Measurements from ENCODE around the gene NCKAP5.

Gene NCKAP5

GRCh38 chr2:133525613-133526529 is 42.4 kb downstream of the NCKAP5 start:
- Histone ChIP-seq H4K8ac (ENCODE audit: low read depth, low read length) (no peak overlapping the region), H3K4me1 (ENCODE audit: control insufficient read depth in 1 of 2, insufficient read depth in 2 of 2, low read length in 2 of 2) (no peaks in the 10 kb centered on the region), H2BK5ac (ENCODE audit: low read depth, low read length, poor library complexity) (no peak overlapping the region), H3K14ac (ENCODE audit: low read length) (no peak overlapping the region), H4K12ac (ENCODE audit: low read depth, low read length) (no peak overlapping the region), H3K27me3 (ENCODE audit: insufficient read depth, low read length) (no peaks in the 10 kb centered on the region), H3K4ac (ENCODE audit: low read depth, low read length) (no peak overlapping the region), H2AK5ac (ENCODE audit: low read length) (no peak overlapping the region), H3K23ac (ENCODE audit: low read length) (no peak overlapping the region), H3K4me2 (ENCODE audit: low read length) (no peak overlapping the region), H2AFZ (ENCODE audit: insufficient read depth, low read length, poor library complexity) (no peak overlapping the region), H3K79me1 (ENCODE audit: low read length) (no peaks in the 10 kb centered on the region), H3K27ac (ENCODE audit: low read depth, low read length) (no peak overlapping the region), H3K4me3 (ENCODE audit: low read depth, low read length) (no peak overlapping the region), H3K18ac (ENCODE audit: low read length) (no peak overlapping the region), H4K91ac (ENCODE audit: low read depth, low read length) (no peak overlapping the region), H3K9ac (ENCODE audit: low read length) (no peak overlapping the region), H3K79me2 (ENCODE audit: control insufficient read depth, insufficient read depth, low read length, poor library complexity) (no peaks in the 10 kb centered on the region), H3K9me3 (ENCODE audit: insufficient read depth, low read depth, low read length) (no peaks in the 10 kb centered on the region), H2BK120ac (ENCODE audit: insufficient read depth, low read length, poor library complexity) (no peak overlapping the region), H3K36me3 (ENCODE audit: control insufficient read depth in 1 of 2, insufficient read depth in 2 of 2, low read length in 2 of 2) (no peaks in the 10 kb centered on the region), H2BK12ac (ENCODE audit: low read length) (no peak overlapping the region)
- DNase-seq: no peak
- no CpG with 5 or more reads among the region's 5 CpGs for WGBS (ENCODE audit: extremely low coverage, insufficient coverage, insufficient read length)

- H3K9ac ChIP-seq (ENCODE audit: low read length): no peak overlapping the region
- H2BK12ac ChIP-seq (ENCODE audit: low read length): no peak overlapping the region
- DNase-seq: no peak
- no peaks in the 10 kb centered on the region for H3K36me3 ChIP-seq (ENCODE audit: control insufficient read depth in 1 of 2, insufficient read depth in 2 of 2, low read length in 2 of 2)
- no peak overlapping the region for H3K4me2 ChIP-seq (ENCODE audit: low read length)
- no peak overlapping the region for H2AK5ac ChIP-seq (ENCODE audit: low read length)
- no peak overlapping the region for H3K14ac ChIP-seq (ENCODE audit: low read length)
- H3K4me1 ChIP-seq (ENCODE audit: control insufficient read depth in 1 of 2, insufficient read depth in 2 of 2, low read length in 2 of 2): no peaks in the 10 kb centered on the region
- no peak overlapping the region for H2BK5ac ChIP-seq (ENCODE audit: low read depth, low read length, poor library complexity)
- no peak overlapping the region for H3K4ac ChIP-seq (ENCODE audit: low read depth, low read length)
- no peak overlapping the region for H3K27ac ChIP-seq (ENCODE audit: low read depth, low read length)
- H3K4me3 ChIP-seq (ENCODE audit: low read depth, low read length): no peak overlapping the region
- no peak overlapping the region for H4K8ac ChIP-seq (ENCODE audit: low read depth, low read length)
- H3K27me3 ChIP-seq (ENCODE audit: insufficient read depth, low read length): no peaks in the 10 kb centered on the region
- H3K79me1 ChIP-seq (ENCODE audit: low read length): no peaks in the 10 kb centered on the region
- H4K12ac ChIP-seq (ENCODE audit: low read depth, low read length): no peak overlapping the region
- H3K18ac ChIP-seq (ENCODE audit: low read length): no peak overlapping the region
- H3K23ac ChIP-seq (ENCODE audit: low read length): no peak overlapping the region
- H3K79me2 ChIP-seq (ENCODE audit: control insufficient read depth, insufficient read depth, low read length, poor library complexity): no peaks in the 10 kb centered on the region
- H2AFZ ChIP-seq (ENCODE audit: insufficient read depth, low read length, poor library complexity): no peak overlapping the region
- H2BK120ac ChIP-seq (ENCODE audit: insufficient read depth, low read length, poor library complexity): no peak overlapping the region
- WGBS (ENCODE audit: extremely low coverage, insufficient coverage, insufficient read length): no CpG with 5 or more reads among the region's 2 CpGs
- no peak overlapping the region for H4K91ac ChIP-seq (ENCODE audit: low read depth, low read length)
- no peaks in the 10 kb centered on the region for H3K9me3 ChIP-seq (ENCODE audit: insufficient read depth, low read depth, low read length)
Measured at GRCh38 chr2:133525090-133525489, 43.2 kb downstream of the NCKAP5 start.

DNA sequence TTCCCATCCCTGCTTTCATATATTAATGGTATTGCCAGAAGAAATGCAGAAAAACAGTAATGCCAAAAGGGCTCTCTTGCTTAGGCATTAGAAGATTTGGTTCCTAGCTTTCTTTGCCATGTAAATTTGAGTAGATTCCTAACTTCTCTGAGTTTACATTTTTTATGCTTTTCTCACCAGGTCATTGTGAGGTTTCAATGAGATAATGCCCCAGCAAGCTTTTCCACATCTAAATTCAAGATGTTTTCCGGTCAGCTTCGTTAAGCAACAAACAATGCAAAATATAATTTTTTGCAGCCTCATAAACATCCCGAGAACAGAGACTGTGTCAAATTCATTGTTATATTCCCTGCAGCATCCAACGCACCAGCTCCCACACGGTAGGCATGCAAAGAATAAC is 44.9 kb downstream of the NCKAP5 start:
- Histone ChIP-seq H3K9me3 (ENCODE audit: insufficient read depth, low read depth, low read length) (no peaks in the 10 kb centered on the region), H3K14ac (ENCODE audit: low read length) (no peak overlapping the region), H2AFZ (ENCODE audit: insufficient read depth, low read length, poor library complexity) (no peak overlapping the region), H3K23ac (ENCODE audit: low read length) (no peak overlapping the region), H2BK12ac (ENCODE audit: low read length) (no peak overlapping the region), H3K4me1 (ENCODE audit: control insufficient read depth in 1 of 2, insufficient read depth in 2 of 2, low read length in 2 of 2) (no peaks in the 10 kb centered on the region), H3K27ac (ENCODE audit: low read depth, low read length) (no peak overlapping the region), H2BK5ac (ENCODE audit: low read depth, low read length, poor library complexity) (no peak overlapping the region), H3K9ac (ENCODE audit: low read length) (no peak overlapping the region), H4K12ac (ENCODE audit: low read depth, low read length) (no peak overlapping the region), H4K8ac (ENCODE audit: low read depth, low read length) (no peak overlapping the region), H3K36me3 (ENCODE audit: control insufficient read depth in 1 of 2, insufficient read depth in 2 of 2, low read length in 2 of 2) (no peaks in the 10 kb centered on the region), H3K79me2 (ENCODE audit: control insufficient read depth, insufficient read depth, low read length, poor library complexity) (no peaks in the 10 kb centered on the region), H2BK120ac (ENCODE audit: insufficient read depth, low read length, poor library complexity) (no peak overlapping the region), H3K27me3 (ENCODE audit: insufficient read depth, low read length) (peaks cover 3% of the 10 kb centered on the region), H3K18ac (ENCODE audit: low read length) (no peak overlapping the region), H2AK5ac (ENCODE audit: low read length) (no peak overlapping the region), H3K79me1 (ENCODE audit: low read length) (no peaks in the 10 kb centered on the region), H4K91ac (ENCODE audit: low read depth, low read length) (no peak overlapping the region), H3K4me2 (ENCODE audit: low read length) (no peak overlapping the region), H3K4ac (ENCODE audit: low read depth, low read length) (no peak overlapping the region), H3K4me3 (ENCODE audit: low read depth, low read length) (no peak overlapping the region)
- no CpG with 5 or more reads among the region's 5 CpGs for WGBS (ENCODE audit: extremely low coverage, insufficient coverage, insufficient read length)
- no peak for DNase-seq

- Histone ChIP-seq H3K79me1 (ENCODE audit: low read length) (no peaks in the 10 kb centered on the region), H4K12ac (ENCODE audit: low read depth, low read length) (no peak overlapping the region), H3K4me1 (ENCODE audit: control insufficient read depth in 1 of 2, insufficient read depth in 2 of 2, low read length in 2 of 2) (no peaks in the 10 kb centered on the region), H3K4me3 (ENCODE audit: low read depth, low read length) (no peak overlapping the region), H2BK120ac (ENCODE audit: insufficient read depth, low read length, poor library complexity) (no peak overlapping the region), H2AFZ (ENCODE audit: insufficient read depth, low read length, poor library complexity) (no peak overlapping the region), H3K79me2 (ENCODE audit: control insufficient read depth, insufficient read depth, low read length, poor library complexity) (no peaks in the 10 kb centered on the region), H3K36me3 (ENCODE audit: control insufficient read depth in 1 of 2, insufficient read depth in 2 of 2, low read length in 2 of 2) (no peaks in the 10 kb centered on the region), H2BK5ac (ENCODE audit: low read depth, low read length, poor library complexity) (no peak overlapping the region), H3K27ac (ENCODE audit: low read depth, low read length) (no peak overlapping the region), H4K91ac (ENCODE audit: low read depth, low read length) (no peak overlapping the region), H4K8ac (ENCODE audit: low read depth, low read length) (no peak overlapping the region), H3K14ac (ENCODE audit: low read length) (no peak overlapping the region), H2AK5ac (ENCODE audit: low read length) (no peak overlapping the region), H3K18ac (ENCODE audit: low read length) (no peak overlapping the region), H3K9me3 (ENCODE audit: insufficient read depth, low read depth, low read length) (no peaks in the 10 kb centered on the region), H3K4me2 (ENCODE audit: low read length) (no peak overlapping the region), H3K9ac (ENCODE audit: low read length) (no peak overlapping the region), H3K4ac (ENCODE audit: low read depth, low read length) (no peak overlapping the region), H3K23ac (ENCODE audit: low read length) (no peak overlapping the region), H2BK12ac (ENCODE audit: low read length) (no peak overlapping the region), H3K27me3 (ENCODE audit: insufficient read depth, low read length) (peaks cover 3% of the 10 kb centered on the region)
- WGBS (ENCODE audit: extremely low coverage, insufficient coverage, insufficient read length): no CpG with 5 or more reads among the region's 1 CpG
- no peak for DNase-seq
Measured at GRCh38 chr2:133522204-133522603, 46.1 kb downstream of the NCKAP5 start.
